Activated T-cell treated with anti-CD3 and anti-CD28 coated beads for 4 hours (primary cell): Measurements from ENCODE around the gene MRI1.
"Not testable (repeated sequence)": the region's sequence is repeated elsewhere in the genome, so short reads cannot be mapped to it uniquely, and the experiment has no call there.

Source experiments
- DNase-seq: peaks from one replicate; pipeline ENCODE4 v3.0.0-alpha.2; 2020

Gene MRI1

DNA sequence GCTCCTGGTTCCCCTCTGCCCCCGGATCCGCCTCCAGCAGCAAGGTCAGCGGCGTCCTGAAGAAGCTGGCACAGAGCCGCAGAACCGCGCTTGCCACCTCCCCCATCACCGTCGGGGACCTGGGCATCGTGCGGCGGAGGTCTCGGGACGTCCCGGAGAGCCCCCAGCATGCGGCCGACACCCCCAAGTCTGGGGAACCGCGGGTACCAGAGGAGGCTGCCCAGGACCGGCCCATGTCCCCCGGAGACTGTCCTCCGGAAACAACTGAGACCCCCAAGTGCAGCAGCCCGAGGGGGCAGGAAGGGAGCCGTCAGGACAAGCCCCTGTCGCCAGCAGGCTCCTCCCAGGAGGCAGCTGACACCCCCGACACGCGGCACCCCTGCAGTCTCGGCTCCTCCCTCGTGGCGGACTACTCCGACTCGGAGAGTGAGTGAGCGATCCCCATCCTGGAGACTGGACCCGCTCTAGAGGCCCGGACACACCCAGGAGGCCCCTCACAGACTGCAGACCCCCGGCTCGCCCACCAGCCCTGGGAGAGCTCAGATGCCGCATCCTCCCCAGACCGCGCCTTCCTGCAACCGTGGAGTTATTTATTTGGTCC lies 1.6 kb upstream of the MRI1 start:
- DNase-seq, result no peak

GRCh38 chr19:13763265-13763664 lies 1.1 kb upstream of the MRI1 start:
- no peak for DNase-seq

DNA sequence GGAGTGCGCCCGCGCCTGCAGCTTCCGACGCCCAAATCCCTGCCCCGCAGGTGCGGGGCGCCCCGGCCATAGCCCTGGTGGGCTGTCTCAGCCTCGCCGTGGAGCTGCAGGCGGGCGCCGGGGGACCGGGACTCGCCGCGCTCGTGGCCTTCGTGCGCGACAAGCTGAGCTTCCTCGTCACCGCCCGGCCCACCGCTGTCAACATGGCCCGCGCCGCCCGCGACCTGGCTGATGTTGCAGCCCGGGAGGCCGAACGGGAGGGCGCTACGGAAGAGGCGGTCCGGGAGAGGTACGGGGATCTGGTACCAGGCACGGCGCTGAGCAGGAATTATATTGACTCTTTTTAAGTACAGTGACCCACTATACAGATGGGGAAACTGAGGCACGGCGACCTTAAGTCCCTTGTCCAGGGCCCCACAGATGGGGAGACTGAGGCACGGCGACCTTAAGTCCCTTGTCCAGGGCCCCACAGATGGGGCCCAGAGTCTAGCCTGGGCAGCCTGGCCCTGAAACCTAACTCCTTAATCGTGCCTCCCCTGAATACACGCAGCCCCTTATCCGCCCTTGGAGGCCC lies 586 bp downstream of the MRI1 start:
- DNase-seq, result no peak

DNA sequence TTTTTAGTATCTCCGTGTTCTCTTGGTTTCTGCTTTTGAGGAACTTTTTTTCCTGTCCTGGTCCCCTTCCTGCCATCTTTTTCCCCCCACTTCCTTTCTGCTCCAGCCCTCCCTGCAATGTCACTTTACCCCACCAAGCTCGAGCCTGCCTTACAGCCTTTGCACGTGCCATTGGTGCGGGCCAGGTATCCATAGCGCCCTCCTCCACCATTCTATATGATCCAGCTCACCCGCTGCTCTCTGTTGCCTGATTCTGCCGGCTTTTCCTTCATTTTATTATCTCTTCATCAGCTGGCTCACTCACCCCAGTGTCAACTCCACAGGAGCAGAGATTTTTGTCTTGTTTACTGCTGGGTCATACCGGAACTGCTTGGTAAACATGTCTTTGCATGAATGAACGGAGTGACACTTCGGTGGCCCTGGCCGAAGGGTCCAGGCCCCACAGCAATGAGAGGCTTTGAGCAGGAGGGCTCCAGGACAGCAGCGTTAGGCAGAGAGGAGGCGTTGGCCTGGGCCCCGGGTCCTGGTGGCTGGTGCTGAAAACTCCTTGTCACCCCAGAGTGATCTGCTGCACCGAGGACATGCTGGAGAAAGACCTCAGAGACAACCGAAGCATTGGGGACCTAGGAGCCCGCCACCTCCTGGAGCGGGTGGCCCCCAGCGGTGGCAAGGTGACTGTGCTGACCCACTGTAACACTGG lies 1.2 kb downstream of the MRI1 start:
- no peak for DNase-seq

DNA sequence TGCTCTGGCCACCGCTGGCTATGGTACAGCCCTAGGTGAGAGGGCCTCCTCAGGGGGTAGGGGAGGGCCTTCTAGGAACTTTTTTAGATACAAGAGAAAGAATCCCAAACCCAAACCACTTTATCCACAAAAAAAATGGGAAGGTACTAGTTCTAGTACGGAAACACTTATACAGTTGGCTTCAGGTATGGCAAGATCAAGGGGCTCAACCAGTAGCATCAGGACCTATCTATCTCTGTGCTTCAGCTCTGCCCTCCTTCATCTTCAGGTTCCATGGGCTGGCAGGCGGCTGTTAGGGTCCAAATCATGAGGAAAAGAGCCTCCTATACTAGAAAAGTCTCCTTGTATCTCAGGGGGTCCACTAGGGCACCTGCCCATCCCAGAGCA lies 1.8 kb downstream of the MRI1 start:
- DNase-seq, result no peak

DNA sequence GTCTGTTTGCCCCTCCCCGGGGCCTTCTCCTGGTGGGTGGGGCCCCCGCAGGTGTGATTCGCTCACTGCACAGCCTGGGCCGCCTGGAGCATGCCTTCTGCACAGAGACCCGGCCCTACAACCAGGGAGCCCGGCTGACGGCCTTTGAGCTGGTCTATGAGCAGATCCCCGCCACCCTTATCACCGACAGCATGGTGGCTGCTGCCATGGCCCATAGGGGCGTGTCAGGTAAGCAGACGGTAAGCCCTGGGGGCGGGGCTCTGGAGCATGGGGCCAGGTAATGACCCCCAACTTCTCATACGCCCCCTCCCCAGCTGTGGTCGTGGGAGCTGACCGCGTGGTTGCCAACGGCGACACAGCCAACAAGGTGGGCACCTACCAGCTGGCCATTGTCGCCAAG lies 4.2 kb downstream of the MRI1 start:
- no peak for DNase-seq

- no peak for DNase-seq
Observed at GRCh38 chr19:13770013-13770635, 5.8 kb downstream of the MRI1 start.

DNA sequence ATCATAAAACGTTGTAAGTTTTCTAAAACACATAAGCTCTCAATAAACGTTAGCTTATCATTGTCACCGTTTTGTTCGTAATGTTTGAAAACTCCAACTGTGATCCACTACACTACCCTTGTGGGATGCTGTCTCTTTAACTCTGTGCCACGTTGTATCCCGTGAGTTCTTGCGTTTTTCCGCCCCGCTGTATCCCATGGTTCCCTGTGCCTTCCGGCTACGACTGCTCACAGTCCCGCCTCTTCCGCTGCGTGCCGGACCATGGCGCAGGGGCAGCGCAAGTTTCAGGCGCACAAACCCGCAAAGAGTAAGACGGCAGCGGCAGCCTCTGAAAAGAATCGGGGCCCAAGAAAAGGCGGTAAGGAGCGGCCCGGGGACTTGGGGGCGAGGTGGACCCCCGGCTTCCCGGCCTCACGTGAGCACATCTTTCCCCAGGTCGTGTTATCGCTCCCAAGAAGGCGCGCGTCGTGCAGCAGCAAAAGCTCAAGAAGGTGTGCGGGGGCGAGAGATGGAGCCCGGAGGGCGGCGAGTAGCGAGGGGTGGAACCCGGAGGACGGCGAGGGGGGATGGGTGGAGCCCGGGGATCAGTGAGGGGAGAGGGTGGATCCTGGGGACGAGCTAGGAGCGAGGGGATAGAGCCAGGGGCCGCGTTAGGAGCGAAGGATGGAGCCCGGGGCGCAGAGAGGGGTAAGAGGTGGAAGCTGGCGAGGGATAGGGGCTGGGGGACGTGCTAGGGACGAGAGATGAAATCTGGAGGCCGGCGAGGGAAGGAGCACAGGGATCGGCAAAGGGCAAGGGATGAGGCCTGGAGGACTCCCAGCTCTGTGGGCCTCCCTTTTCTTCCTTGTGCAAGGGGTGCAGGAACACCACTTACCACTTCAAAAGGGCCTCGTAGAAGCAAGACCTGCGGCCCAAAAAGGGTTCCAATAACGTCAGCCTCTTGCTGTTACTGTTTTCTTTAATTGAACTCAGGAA lies 10.2 kb downstream of the MRI1 start, which contains the start of gene C19orf53:
Gene C19orf53 (plus strand): TSS at position 240 of the 975 bp plus-strand sequence. CDS start 22 bp downstream, at position 262.
- peak; percentile 82 for DNase-seq

DNA sequence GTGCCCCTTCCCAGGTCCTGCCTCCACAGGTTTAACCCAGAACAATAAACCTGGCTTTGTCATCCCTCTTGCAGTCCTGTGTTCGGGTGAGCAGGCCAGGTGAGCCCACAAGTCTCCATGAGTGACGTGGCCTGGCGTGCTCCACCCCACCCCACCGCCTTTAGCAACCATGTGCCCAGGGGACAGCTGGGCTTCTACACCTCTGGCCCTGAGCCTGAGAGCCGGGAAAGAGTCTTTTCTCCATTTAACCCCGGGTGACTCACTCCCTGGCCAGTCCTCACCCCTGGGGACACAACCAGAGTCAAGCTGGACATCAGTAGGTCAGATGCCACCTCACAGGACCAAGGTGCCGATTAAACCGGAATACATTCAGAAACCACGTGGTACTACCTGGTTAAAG lies 14.1 kb downstream of the MRI1 start:
- DNase-seq, result no peak

- DNase-seq, result no peak
Observed at GRCh38 chr19:13778847-13779246, 14.5 kb downstream of the MRI1 start.

DNA sequence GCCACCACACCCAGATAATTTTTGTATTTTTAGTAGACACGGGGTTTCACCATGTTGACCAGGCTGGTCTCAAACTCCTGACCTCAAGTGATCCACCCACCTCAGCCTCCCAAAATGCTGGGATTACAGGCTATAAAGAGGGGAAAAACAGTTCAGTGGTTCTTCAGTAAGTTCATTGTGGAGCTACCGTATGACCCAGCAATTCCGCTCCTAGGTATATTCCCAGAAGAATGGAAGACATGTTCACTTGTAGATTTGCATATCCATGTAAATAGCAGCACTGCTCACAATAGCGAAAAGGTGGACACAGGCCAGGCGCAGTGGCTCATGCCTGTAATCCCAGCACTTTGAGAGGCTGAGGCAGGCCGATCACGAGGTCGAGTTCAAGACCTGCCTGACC lies 15.5 kb downstream of the MRI1 start:
- not testable (repeated sequence) for DNase-seq

- DNase-seq, result no peak
Observed at GRCh38 chr19:13781547-13781946, 17.2 kb downstream of the MRI1 start.

- DNase-seq, result no peak
Observed at GRCh38 chr19:13782537-13782936, 18.2 kb downstream of the MRI1 start.

- DNase-seq, result no peak
Observed at GRCh38 chr19:13783565-13784500, 19.5 kb downstream of the MRI1 start.

GRCh38 chr19:13784731-13785452 lies 20.6 kb downstream of the MRI1 start:
- peak; percentile 69 for DNase-seq

- no peak for DNase-seq
Observed at GRCh38 chr19:13788991-13789390, 24.7 kb downstream of the MRI1 start.

- DNase-seq, result no peak
Observed at GRCh38 chr19:13790354-13790753, 26.0 kb downstream of the MRI1 start.

DNA sequence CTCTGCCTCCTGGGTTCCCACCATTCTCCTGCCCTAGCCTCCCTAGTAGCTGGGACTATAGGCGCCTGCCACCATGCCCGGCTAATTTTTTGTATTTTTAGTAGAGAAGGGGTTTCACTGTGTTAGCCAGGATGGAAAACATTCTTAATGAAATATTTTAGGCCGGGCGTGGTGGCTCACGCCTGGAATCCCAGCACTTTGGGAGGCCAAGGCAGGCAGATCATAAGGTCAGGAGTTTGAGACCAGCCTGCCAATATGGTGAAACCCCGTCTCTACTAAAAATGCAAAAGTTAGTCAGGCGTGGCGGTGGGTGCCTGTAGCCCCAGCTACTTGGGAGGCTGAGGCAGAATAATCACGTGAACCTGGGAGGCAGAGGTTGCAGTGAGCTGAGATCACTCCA lies 29.0 kb downstream of the MRI1 start:
- DNase-seq, result not testable (repeated sequence)

DNA sequence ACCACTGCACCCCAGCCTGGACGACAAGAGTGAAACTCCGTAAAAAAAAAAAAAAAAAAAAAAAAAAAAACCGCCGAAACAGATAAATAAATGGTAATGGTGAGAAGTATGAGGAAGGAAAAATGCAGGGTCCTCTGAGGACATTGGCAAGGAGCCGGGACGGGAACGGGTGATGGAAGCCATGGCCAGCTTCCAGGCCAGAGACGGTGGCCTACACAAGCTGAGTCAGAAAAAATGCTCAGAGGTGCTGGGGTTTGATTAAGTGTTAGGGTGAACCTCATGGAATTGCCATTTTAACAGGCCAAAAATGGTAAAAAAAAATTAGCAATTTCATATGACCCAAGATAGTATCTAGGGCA lies 30.1 kb downstream of the MRI1 start:
- DNase-seq, result no peak

DNA sequence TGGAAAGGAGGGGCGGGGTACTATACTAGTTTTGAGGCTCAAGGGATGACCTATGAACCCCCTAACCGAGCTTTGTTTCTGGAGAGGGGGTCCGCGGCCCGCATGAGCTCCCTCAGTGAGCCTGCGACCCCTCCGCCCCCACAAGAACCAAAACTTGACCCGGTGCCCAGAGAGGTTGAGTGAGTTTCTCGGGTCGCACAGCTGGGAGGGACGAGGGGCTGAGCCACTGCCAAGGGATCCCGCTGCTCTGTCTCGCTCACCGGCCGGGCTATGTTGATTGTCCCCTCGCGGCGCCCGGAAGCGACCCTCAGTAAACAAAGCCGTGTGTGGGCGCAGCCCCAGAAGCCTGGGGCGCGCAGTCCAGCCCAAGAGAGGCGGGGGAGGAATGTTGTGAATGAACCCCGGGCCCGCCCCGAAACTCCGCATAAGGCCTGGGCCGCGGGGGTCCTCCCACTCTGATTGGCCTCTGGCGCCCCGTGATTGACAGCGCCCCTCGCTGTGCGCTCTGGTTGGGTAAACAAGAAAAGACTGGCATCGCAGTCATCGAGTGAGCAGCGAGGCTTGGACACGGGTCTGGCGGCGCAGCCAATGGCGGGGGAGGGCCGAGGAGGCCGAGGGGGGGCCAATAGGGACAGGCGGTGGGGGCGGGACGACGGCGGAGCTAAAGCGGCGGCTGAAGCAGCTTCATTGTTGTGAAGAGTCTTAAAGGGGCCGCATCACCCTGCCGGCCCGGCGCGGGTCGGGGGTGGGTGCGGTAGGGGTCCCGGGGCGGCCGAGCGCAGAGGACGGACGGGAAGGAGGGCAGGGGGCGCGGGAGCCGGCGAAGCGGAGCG lies 30.7 kb downstream of the MRI1 start, which contains the start of gene ZSWIM4:
Gene ZSWIM4 (plus strand): TSS at position 687 of the 833 bp plus-strand sequence. CDS start 206 bp downstream, outside the sequence.
- DNase-seq, result peak; percentile 76
